Measurements from ENCODE around the gene CNN1. TPM values are rescaled to one million over a fixed set of nuclear protein-coding genes. Genes with fewer than 3 reads are reported as not detected.

The CNN1 gene
- total and polyA plus RNA-seq, 2 of the 13 experiments (the other 11 are each of a cell fraction or from before 2014, with no cell fraction given): 0.70 to 1.1 TPM

DNA sequence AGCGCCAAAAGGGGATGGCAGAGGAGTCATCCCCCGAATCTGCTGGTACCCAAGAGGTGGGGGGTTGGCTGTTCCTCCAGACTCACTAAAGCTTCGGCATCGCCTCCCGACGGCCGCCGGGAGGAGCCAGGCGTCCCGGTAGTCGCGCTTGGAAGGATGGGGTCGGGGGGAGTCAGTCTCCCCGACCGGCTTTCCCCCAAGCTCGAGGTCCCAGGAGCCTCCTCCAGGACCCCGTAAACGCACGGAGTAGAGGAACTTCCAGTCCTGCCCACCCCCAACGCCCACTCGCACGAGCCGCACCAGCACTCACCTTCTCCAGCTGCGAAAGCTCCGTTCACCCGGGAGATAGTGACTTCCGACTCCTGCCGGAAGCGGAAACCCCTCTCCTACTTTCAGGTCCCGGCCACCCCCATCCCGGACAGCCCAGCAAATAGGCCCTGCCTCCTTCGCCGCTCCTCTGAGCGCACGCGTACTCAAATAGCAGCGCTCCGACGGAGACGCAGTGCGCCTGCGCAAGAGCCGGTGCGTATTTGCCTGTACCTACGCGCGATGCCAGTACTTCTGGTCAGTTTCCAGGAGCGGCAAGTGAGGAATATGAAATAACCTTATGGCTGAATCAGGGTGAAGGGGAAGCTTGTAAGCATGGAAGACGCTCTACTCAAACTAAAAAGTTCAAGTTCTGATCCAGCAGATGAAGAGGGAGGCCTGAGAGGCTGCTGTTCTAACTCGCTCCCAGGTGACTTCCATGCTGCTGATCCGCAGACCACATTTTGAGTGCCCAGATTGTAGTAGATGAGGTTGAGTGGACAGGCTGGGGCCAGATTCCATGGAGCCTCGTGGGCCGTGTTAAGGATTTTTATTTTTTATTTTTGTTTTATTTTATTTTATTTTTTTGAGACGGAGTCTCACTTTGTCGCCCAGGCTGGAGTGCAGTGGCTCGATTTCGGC is 20.5 kb downstream of the CNN1 start, which contains the start of gene ELOF1 (continued):
- no peak for TF ChIP-seq MTA1 (CRISPR knock-in tag; IDR thresholded peaks at IDR 0.05; ENCODE audit: borderline replicate concordance)
- no peak for TF ChIP-seq JUN (CRISPR knock-in tag; IDR thresholded peaks at IDR 0.05)
- TF ChIP-seq CENPT (CRISPR knock-in tag; IDR thresholded peaks at IDR 0.05; ENCODE audit: low read depth): no peak
- TF ChIP-seq ZSCAN9 (CRISPR knock-in tag; IDR thresholded peaks at IDR 0.05; ENCODE audit: borderline replicate concordance): peak; percentile 69; the same call in 1 of the 2 replicates
- no peak for TF ChIP-seq ZNF816 (CRISPR knock-in tag; IDR thresholded peaks at IDR 0.05; ENCODE audit: borderline replicate concordance)
- no peak for TF ChIP-seq U2AF1 (optimal IDR thresholded peaks at IDR 0.05; ENCODE audit: low read depth, low read length)
- TF ChIP-seq PCBP1 (IDR thresholded peaks at IDR 0.05; ENCODE audit: borderline replicate concordance, low read depth, low read length): no peak
- TF ChIP-seq, protein P1, sequence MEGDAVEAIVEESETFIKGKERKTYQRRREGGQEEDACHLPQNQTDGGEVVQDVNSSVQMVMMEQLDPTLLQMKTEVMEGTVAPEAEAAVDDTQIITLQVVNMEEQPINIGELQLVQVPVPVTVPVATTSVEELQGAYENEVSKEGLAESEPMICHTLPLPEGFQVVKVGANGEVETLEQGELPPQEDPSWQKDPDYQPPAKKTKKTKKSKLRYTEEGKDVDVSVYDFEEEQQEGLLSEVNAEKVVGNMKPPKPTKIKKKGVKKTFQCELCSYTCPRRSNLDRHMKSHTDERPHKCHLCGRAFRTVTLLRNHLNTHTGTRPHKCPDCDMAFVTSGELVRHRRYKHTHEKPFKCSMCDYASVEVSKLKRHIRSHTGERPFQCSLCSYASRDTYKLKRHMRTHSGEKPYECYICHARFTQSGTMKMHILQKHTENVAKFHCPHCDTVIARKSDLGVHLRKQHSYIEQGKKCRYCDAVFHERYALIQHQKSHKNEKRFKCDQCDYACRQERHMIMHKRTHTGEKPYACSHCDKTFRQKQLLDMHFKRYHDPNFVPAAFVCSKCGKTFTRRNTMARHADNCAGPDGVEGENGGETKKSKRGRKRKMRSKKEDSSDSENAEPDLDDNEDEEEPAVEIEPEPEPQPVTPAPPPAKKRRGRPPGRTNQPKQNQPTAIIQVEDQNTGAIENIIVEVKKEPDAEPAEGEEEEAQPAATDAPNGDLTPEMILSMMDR (CRISPR knock-in tag; IDR thresholded peaks at IDR 0.05): peak; percentile 19; the same call in 1 of the 2 replicates
- no peak for TF ChIP-seq ZC3H13 (CRISPR knock-in tag; IDR thresholded peaks at IDR 0.05)
- TF ChIP-seq ZNF20 (CRISPR knock-in tag; IDR thresholded peaks at IDR 0.05): no peak
- TF ChIP-seq ELF3 (CRISPR knock-in tag; IDR thresholded peaks at IDR 0.05): peak; percentile 69; the same call in 1 of the 2 replicates
- TF ChIP-seq, protein P2, sequence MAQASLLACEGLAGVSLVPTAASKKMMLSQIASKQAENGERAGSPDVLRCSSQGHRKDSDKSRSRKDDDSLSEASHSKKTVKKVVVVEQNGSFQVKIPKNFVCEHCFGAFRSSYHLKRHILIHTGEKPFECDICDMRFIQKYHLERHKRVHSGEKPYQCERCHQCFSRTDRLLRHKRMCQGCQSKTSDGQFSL (CRISPR knock-in tag; IDR thresholded peaks at IDR 0.05): no peak
- no peak for TF ChIP-seq ZNF329 (CRISPR knock-in tag; IDR thresholded peaks at IDR 0.05; ENCODE audit: low read depth)
- no peak for TF ChIP-seq KLF15 (CRISPR knock-in tag; IDR thresholded peaks at IDR 0.05; ENCODE audit: borderline replicate concordance)
- TF ChIP-seq ZNF780A (CRISPR knock-in tag; IDR thresholded peaks at IDR 0.05): no peak
- no peak for TF ChIP-seq ZBTB8A (CRISPR knock-in tag; IDR thresholded peaks at IDR 0.05; ENCODE audit: borderline replicate concordance, low read depth)
- no peak for TF ChIP-seq ZNF180 (CRISPR knock-in tag; IDR thresholded peaks at IDR 0.05; ENCODE audit: borderline replicate concordance, low read depth)
- peak; percentile 85 to 98 for TF ChIP-seq POLR2A (IDR thresholded peaks at IDR 0.05; ENCODE audit: insufficient read depth in 1 of 2, low read depth in 2 of 2, low read length in 2 of 2)
- peak; percentile 31; the same call in 1 of the 2 replicates for TF ChIP-seq ZKSCAN5 (CRISPR knock-in tag; IDR thresholded peaks at IDR 0.05)
- TF ChIP-seq BRCA1 (CRISPR knock-in tag; IDR thresholded peaks at IDR 0.05): no peak
- peak; percentile 48; the same call in 1 of the 2 replicates for TF ChIP-seq SPEN (CRISPR knock-in tag; IDR thresholded peaks at IDR 0.05; ENCODE audit: low read depth)
- no peak for TF ChIP-seq ATF1 (CRISPR knock-in tag; IDR thresholded peaks at IDR 0.05)
- TF ChIP-seq CHD2 (IDR thresholded peaks at IDR 0.05; ENCODE audit: low read depth, low read length): no peak
- TF ChIP-seq MTF2 (CRISPR knock-in tag; IDR thresholded peaks at IDR 0.05; ENCODE audit: borderline replicate concordance): no peak
- peak; percentile 51; the same call in 1 of the 2 replicates for TF ChIP-seq ERF (CRISPR knock-in tag; IDR thresholded peaks at IDR 0.05)
- TF ChIP-seq ARNT (IDR thresholded peaks at IDR 0.05): no peak
- no peak for TF ChIP-seq TCF7 (IDR thresholded peaks at IDR 0.05; ENCODE audit: low read depth)
- TF ChIP-seq MXI1 (IDR thresholded peaks at IDR 0.05; ENCODE audit: borderline replicate concordance, low read depth, low read length): peak; percentile 80; the same call in 1 of the 3 replicates
- TF ChIP-seq KDM2A (CRISPR knock-in tag; IDR thresholded peaks at IDR 0.05; ENCODE audit: borderline replicate concordance, low read depth): peak; percentile 56; the same call in 1 of the 2 replicates
- peak; percentile 77 for TF ChIP-seq ZFX (CRISPR knock-in tag; IDR thresholded peaks at IDR 0.05; ENCODE audit: low read depth)
- no peak for TF ChIP-seq ZNF557 (CRISPR knock-in tag; IDR thresholded peaks at IDR 0.05)

All from HepG2 (cell line).